Activated T-cell treated with anti-CD3 and anti-CD28 coated beads, Interleukin-2, amount 50 U/mL, for 72 hours (primary cell): Measurements from ENCODE around the gene MYLK4. TPM values are rescaled to one million over a fixed set of nuclear protein-coding genes. Genes with fewer than 3 reads are reported as not detected.

Source experiments
- ATAC-seq, 2 donors: fragments of 150-1000 bp; cut with Tn5 transposase; replicated peaks in 1 of 2; 2 replicates each; pipeline ENCODE4 v1.10.0; 2021; ENCODE audit warnings: moderate library complexity in 2 of 2, mild to moderate bottlenecking in 1 of 2
- DNase-seq, 2 donors: peaks; one replicate each; pipeline ENCODE4 v3.0.0; 2021 to 2022; ENCODE audit warnings: mixed read lengths in 1 of 2
- H3K27ac Mint-ChIP-seq: one replicate; pipeline ENCODE4 v1.8.0; 2022; ENCODE audit warnings: mild to moderate bottlenecking, moderate library complexity, mixed read lengths
- H3K27me3 Mint-ChIP-seq: one replicate; pipeline ENCODE4 v1.8.0; 2022; ENCODE audit warnings: low read depth, mixed read lengths
- H3K36me3 Mint-ChIP-seq, 2 donors: one replicate each; pipeline ENCODE4 v1.8.0; 2022; ENCODE audit warnings: mixed read lengths in 2 of 2, mild to moderate bottlenecking in 1 of 2; ENCODE audit not compliant: insufficient read depth in 2 of 2
- H3K4me1 Mint-ChIP-seq: one replicate; pipeline ENCODE4 v1.8.0; 2022; ENCODE audit warnings: low read depth, mixed read lengths
- H3K4me3 Mint-ChIP-seq, 2 donors: one replicate each; pipeline ENCODE4 v1.8.0; 2022; ENCODE audit warnings: mild to moderate bottlenecking in 2 of 2, mixed read lengths in 2 of 2, moderate library complexity in 2 of 2
- H3K9me3 Mint-ChIP-seq, 2 donors: one replicate each; pipeline ENCODE4 v1.8.0; 2022; ENCODE audit warnings: mixed read lengths in 2 of 2
- total RNA-seq, 2 donors: library from RNA; stranded (reverse); gene quantifications; one replicate each; pipeline ENCODE4 v1.2.3, GENCODE V29; 2022

MYLK4 gene
- total RNA-seq, 2 donors from 2014 or later: 0.37 to 0.72 TPM

DNA sequence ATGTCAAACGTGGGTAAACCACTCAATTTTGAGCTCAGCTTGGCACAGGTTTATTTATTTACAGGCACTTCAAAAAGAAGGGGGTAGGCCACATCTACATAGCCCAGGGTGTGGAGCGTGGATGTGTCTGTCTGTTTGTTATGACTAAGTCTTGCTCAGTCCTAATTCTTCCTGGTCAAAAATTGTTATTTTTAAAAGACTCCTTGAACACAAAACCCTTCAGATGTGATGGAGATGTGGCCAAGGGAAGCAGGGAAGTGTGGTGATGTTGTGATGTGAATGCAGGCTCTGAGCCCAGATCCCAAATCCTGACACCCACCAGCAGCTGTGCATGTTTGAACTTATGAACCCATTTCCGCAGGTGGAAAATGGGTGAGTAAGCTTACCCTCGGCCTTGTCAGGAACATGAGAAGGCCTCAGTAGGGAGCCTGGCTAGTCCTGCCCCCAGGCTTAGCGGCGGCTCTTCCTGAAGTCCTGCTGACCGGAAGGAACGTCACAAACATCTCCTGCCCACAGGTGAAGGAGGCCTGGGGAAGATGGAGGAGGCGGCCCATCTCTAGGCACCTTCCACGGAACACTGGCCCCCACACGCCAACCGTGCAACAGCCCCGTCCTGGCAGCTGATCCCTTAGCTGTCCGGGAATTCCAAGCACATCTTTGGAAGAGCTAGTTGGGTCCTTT, 119.7 kb downstream of the MYLK4 start:
- H3K36me3 Mint-ChIP-seq: no peaks in the 10 kb centered on the region
- DNase-seq: no peak
- H3K4me1 Mint-ChIP-seq: no peaks in the 10 kb centered on the region

GRCh38 chr6:2630359-2630758, 120.4 kb downstream of the MYLK4 start:
- Mint-ChIP-seq H3K4me1 (no peaks in the 10 kb centered on the region), H3K27me3 (peaks cover 34% of the 10 kb centered on the region), H3K4me3 (no peak overlapping the region), H3K36me3 (no peaks in the 10 kb centered on the region), H3K27ac (no peak overlapping the region), H3K9me3 (no peaks in the 10 kb centered on the region)
- ATAC-seq (no peak), DNase-seq (no peak)

More for the DNA sequence above, 119.7 kb downstream of the MYLK4 start:
- no peak overlapping the region for H3K27ac Mint-ChIP-seq
- H3K27me3 Mint-ChIP-seq: peaks cover 40% of the 10 kb centered on the region
- no peak for ATAC-seq
- no peaks in the 10 kb centered on the region for H3K9me3 Mint-ChIP-seq
- no peak overlapping the region for H3K4me3 Mint-ChIP-seq

- Mint-ChIP-seq H3K27me3 (peaks cover 16% of the 10 kb centered on the region), H3K36me3 (no peaks in the 10 kb centered on the region), H3K4me3 (no peak overlapping the region), H3K4me1 (no peaks in the 10 kb centered on the region), H3K9me3 (no peaks in the 10 kb centered on the region), H3K27ac (no peak overlapping the region)
- DNase-seq (no peak), ATAC-seq (no peak)
These were observed 124.3 kb downstream of the MYLK4 start for GRCh38 chr6:2626401-2626800.

GRCh38 chr6:2625581-2625980, 125.1 kb downstream of the MYLK4 start:
- DNase-seq: no peak
- no peak overlapping the region for H3K27ac Mint-ChIP-seq
- H3K4me3 Mint-ChIP-seq: no peak overlapping the region
- no peak for ATAC-seq
- no peaks in the 10 kb centered on the region for H3K9me3 Mint-ChIP-seq
- H3K36me3 Mint-ChIP-seq: no peaks in the 10 kb centered on the region
- no peaks in the 10 kb centered on the region for H3K4me1 Mint-ChIP-seq
- peaks cover 13% of the 10 kb centered on the region for H3K27me3 Mint-ChIP-seq

DNA sequence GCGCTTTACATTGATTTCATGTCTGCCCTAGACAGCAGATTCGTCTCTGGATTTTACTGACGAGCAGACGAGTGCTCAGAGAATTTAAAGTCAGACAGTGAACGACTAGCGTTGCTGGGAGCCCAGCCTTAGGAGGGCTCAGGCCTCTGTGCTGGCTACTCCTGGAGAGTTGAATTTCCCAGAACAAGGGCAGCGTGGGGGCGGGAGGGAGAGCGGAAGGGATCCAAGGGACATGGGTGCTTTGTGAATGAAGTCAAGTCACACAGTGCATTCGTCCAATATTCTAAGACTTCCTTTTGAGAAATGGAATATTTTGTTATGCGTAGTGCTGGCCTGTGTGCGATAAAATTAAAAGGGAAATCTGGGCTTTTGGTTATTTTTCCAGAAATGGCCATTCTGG, 126.5 kb downstream of the MYLK4 start:
- Mint-ChIP-seq H3K4me3 (no peak overlapping the region), H3K27me3 (peaks cover 19% of the 10 kb centered on the region), H3K9me3 (no peaks in the 10 kb centered on the region), H3K27ac (no peak overlapping the region), H3K36me3 (no peaks in the 10 kb centered on the region), H3K4me1 (no peaks in the 10 kb centered on the region)
- ATAC-seq: no peak
- DNase-seq: no peak

- H3K27ac Mint-ChIP-seq: no peak overlapping the region
- no peak for ATAC-seq
- H3K4me3 Mint-ChIP-seq: no peak overlapping the region
These were observed 127.4 kb downstream of the MYLK4 start for GRCh38 chr6:2623295-2623694.

GRCh38 chr6:2622671-2623070, 128.1 kb downstream of the MYLK4 start:
- Mint-ChIP-seq H3K27ac (no peak overlapping the region), H3K36me3 (no peaks in the 10 kb centered on the region), H3K4me1 (no peaks in the 10 kb centered on the region), H3K4me3 (no peak overlapping the region), H3K9me3 (no peaks in the 10 kb centered on the region), H3K27me3 (peaks cover 20% of the 10 kb centered on the region)
- DNase-seq: no peak
- no peak for ATAC-seq

More at GRCh38 chr6:2623295-2623694, 127.4 kb downstream of the MYLK4 start:
- peaks cover 20% of the 10 kb centered on the region for H3K27me3 Mint-ChIP-seq
- no peaks in the 10 kb centered on the region for H3K4me1 Mint-ChIP-seq
- no peak for DNase-seq
- H3K9me3 Mint-ChIP-seq: no peaks in the 10 kb centered on the region
- H3K36me3 Mint-ChIP-seq: no peaks in the 10 kb centered on the region

- Mint-ChIP-seq H3K4me3 (no peak overlapping the region), H3K27me3 (peaks cover 19% of the 10 kb centered on the region), H3K9me3 (no peaks in the 10 kb centered on the region), H3K27ac (no peak overlapping the region), H3K4me1 (no peaks in the 10 kb centered on the region), H3K36me3 (no peaks in the 10 kb centered on the region)
- ATAC-seq (no peak), DNase-seq (no peak)
These were observed 131.1 kb downstream of the MYLK4 start for GRCh38 chr6:2619651-2620050.

DNA sequence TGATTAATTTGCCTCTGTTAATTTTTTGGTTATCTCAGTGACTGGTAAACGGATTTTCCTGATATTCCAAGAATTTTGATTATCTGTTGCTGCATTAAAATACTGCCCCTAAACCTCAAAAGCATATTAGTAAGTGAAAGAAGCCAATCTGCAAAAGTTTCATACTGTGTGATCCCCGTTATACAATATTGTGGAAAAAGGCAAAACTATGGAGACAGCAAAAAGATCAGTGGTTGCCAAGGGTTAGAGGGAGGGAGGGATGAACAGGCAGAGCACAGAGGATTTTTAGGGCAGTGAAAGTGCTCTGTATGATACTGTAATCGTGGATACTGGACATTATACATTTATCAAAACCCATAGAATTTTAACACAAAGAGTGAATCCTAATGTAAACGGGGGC, 133.0 kb downstream of the MYLK4 start:
- H3K36me3 Mint-ChIP-seq: peaks cover 2 to 3% of the 10 kb centered on the region in 2 donors
- H3K9me3 Mint-ChIP-seq: peaks cover 0 to 6% of the 10 kb centered on the region in 2 donors
- no peak for ATAC-seq
- no peak overlapping the region for H3K27ac Mint-ChIP-seq
- no peak for DNase-seq
- no peaks in the 10 kb centered on the region for H3K4me1 Mint-ChIP-seq
- H3K27me3 Mint-ChIP-seq: peaks cover 32% of the 10 kb centered on the region
- H3K4me3 Mint-ChIP-seq: no peak overlapping the region

- H3K36me3 Mint-ChIP-seq: peaks cover 2 to 3% of the 10 kb centered on the region in 2 donors
- H3K4me3 Mint-ChIP-seq: no peak overlapping the region
- peaks cover 36% of the 10 kb centered on the region for H3K27me3 Mint-ChIP-seq
- ATAC-seq: no peak
- DNase-seq: no peak
- peaks cover 0 to 6% of the 10 kb centered on the region in 2 donors for H3K9me3 Mint-ChIP-seq
- H3K27ac Mint-ChIP-seq: no peak overlapping the region
- no peaks in the 10 kb centered on the region for H3K4me1 Mint-ChIP-seq
These were observed 133.9 kb downstream of the MYLK4 start for GRCh38 chr6:2616811-2617210.

- ATAC-seq (no peak), DNase-seq (no peak)
- peaks cover 2 to 3% of the 10 kb centered on the region in 2 donors for H3K36me3 Mint-ChIP-seq
- H3K27ac Mint-ChIP-seq: no peak overlapping the region
- H3K9me3 Mint-ChIP-seq: peaks cover 0 to 6% of the 10 kb centered on the region in 2 donors
- no peaks in the 10 kb centered on the region for H3K4me1 Mint-ChIP-seq
- H3K27me3 Mint-ChIP-seq: peaks cover 43% of the 10 kb centered on the region
- H3K4me3 Mint-ChIP-seq: no peak overlapping the region
These were observed 135.5 kb downstream of the MYLK4 start for GRCh38 chr6:2615251-2615650.

DNA sequence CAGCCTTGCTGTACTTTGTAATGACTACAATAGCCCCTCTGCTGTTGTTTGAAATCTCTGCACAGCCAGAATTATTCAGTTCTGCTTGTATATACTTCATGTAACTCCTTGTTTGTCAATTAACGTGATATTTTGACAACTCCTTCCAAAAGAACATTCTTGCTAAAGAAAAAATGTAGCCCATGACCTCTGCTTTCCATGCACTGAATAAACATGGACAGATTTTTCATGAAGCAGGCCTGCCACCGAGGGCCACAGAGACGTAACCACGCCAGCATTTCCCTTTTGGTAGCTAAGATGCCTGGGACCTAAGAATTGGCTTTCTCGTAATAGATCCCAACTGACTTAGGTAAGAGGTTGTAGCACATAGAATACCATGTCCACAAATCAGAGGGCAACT, 135.9 kb downstream of the MYLK4 start:
- H3K36me3 Mint-ChIP-seq: peaks cover 2 to 3% of the 10 kb centered on the region in 2 donors
- peaks cover 43% of the 10 kb centered on the region for H3K27me3 Mint-ChIP-seq
- ATAC-seq: no peak

GRCh38 chr6:2614155-2614554, 136.6 kb downstream of the MYLK4 start:
- Mint-ChIP-seq H3K36me3 (peaks cover 2 to 3% of the 10 kb centered on the region in 2 donors), H3K9me3 (peaks cover 0 to 6% of the 10 kb centered on the region in 2 donors), H3K4me1 (no peaks in the 10 kb centered on the region), H3K27ac (no peak overlapping the region), H3K27me3 (peaks cover 39% of the 10 kb centered on the region), H3K4me3 (no peak overlapping the region)
- ATAC-seq (no peak), DNase-seq (no peak)

More for the DNA sequence above, 135.9 kb downstream of the MYLK4 start:
- DNase-seq: no peak
- Mint-ChIP-seq H3K4me1 (no peaks in the 10 kb centered on the region), H3K9me3 (peaks cover 0 to 6% of the 10 kb centered on the region in 2 donors), H3K4me3 (no peak overlapping the region), H3K27ac (no peak overlapping the region)
